Measurements from ENCODE around the gene GRID2. TPM values are rescaled to one million over a fixed set of nuclear protein-coding genes. Genes with fewer than 3 reads are reported as not detected.

The GRID2 gene
- total RNA-seq, 1 experiment from 2014 or later, result not detected

DNA sequence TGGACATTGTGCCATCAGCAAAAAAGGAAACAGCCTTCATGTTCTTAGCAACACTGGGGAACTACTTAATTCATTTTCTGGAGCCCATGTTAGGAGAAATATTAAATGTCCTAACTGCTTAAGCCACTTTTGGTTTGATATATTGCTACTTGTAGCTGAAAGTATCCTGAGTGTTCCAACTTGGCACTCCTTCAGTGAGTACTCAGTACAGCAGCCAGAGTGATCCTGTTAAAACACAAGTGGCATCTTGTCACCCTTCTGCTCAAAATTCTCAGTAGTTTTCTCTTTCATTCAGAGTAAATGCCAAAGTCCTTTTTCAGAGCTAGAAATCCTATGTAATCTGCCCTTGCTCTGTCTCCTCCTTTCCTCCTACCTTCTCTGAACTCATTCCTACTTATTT lies 522.0 kb downstream of the GRID2 start:
- H3K4me1 ChIP-seq, result no peaks in the 10 kb centered on the region
- no TSS peak for BruUV-seq (replicated peaks)
- no peaks in the 10 kb centered on the region for H3K4me1 Mint-ChIP-seq (ENCODE audit: low read depth, unreplicated experiment)
- H3K4me3 Mint-ChIP-seq (ENCODE audit: unreplicated experiment), result no peak overlapping the region
- intact Hi-C loops (cut with micrococcal nuclease; ENCODE audit: unreplicated experiment), result no loop called here
- H3K9me3 Mint-ChIP-seq (ENCODE audit: unreplicated experiment), result no peaks in the 10 kb centered on the region
- no peak overlapping the region for H3K27ac Mint-ChIP-seq (ENCODE audit: unreplicated experiment)
- H3K27me3 ChIP-seq (replicated peaks; ENCODE audit: control insufficient read depth, insufficient read depth, low read length), result no peaks in the 10 kb centered on the region
- ChIA-PET CTCF (no interaction called here), POLR2A (no interaction called here)
- no peaks in the 10 kb centered on the region for H3K36me3 ChIP-seq (ENCODE audit: control insufficient read depth, insufficient read depth, low read length)
- no peaks in the 10 kb centered on the region for H3K36me3 Mint-ChIP-seq (ENCODE audit: insufficient read depth, unreplicated experiment)
- H3K4me3 ChIP-seq (ENCODE audit: low read depth, low read length), result no peak overlapping the region
- peaks cover 2% of the 10 kb centered on the region for H3K27me3 Mint-ChIP-seq (ENCODE audit: insufficient read depth, unreplicated experiment)
- no peaks in the 10 kb centered on the region for H3K9me3 ChIP-seq
- no peak for DNase-seq
- TF ChIP-seq, protein P1, sequence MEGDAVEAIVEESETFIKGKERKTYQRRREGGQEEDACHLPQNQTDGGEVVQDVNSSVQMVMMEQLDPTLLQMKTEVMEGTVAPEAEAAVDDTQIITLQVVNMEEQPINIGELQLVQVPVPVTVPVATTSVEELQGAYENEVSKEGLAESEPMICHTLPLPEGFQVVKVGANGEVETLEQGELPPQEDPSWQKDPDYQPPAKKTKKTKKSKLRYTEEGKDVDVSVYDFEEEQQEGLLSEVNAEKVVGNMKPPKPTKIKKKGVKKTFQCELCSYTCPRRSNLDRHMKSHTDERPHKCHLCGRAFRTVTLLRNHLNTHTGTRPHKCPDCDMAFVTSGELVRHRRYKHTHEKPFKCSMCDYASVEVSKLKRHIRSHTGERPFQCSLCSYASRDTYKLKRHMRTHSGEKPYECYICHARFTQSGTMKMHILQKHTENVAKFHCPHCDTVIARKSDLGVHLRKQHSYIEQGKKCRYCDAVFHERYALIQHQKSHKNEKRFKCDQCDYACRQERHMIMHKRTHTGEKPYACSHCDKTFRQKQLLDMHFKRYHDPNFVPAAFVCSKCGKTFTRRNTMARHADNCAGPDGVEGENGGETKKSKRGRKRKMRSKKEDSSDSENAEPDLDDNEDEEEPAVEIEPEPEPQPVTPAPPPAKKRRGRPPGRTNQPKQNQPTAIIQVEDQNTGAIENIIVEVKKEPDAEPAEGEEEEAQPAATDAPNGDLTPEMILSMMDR (IDR thresholded peaks at IDR 0.05; ENCODE audit: insufficient read depth in 1 of 2, low read depth in 1 of 2, low read length in 1 of 2, severe bottlenecking in 1 of 2, unreplicated experiment in 1 of 2), result no peak

GRCh38 chr4:92830771-92831170 lies 527.0 kb downstream of the GRID2 start:
- Histone ChIP-seq H3K27me3 (replicated peaks; ENCODE audit: control insufficient read depth, insufficient read depth, low read length) (no peaks in the 10 kb centered on the region), H3K36me3 (ENCODE audit: control insufficient read depth, insufficient read depth, low read length) (no peaks in the 10 kb centered on the region), H3K4me1 (no peaks in the 10 kb centered on the region), H3K9me3 (no peaks in the 10 kb centered on the region), H3K4me3 (ENCODE audit: low read depth, low read length) (no peak overlapping the region)
- ChIA-PET CTCF (no interaction called here), POLR2A (no interaction called here)
- TF ChIP-seq, protein P1 (IDR thresholded peaks at IDR 0.05; ENCODE audit: insufficient read depth in 1 of 2, low read depth in 1 of 2, low read length in 1 of 2, severe bottlenecking in 1 of 2, unreplicated experiment in 1 of 2), result no peak
- H3K27me3 Mint-ChIP-seq (ENCODE audit: insufficient read depth, unreplicated experiment), result peaks cover 2% of the 10 kb centered on the region
- no peaks in the 10 kb centered on the region for H3K4me1 Mint-ChIP-seq (ENCODE audit: low read depth, unreplicated experiment)
- DNase-seq, result no peak
- no peak overlapping the region for H3K4me3 Mint-ChIP-seq (ENCODE audit: unreplicated experiment)
- intact Hi-C loops (cut with micrococcal nuclease; ENCODE audit: unreplicated experiment), result no loop called here
- no peak overlapping the region for H3K27ac Mint-ChIP-seq (ENCODE audit: unreplicated experiment)
- no peaks in the 10 kb centered on the region for H3K36me3 Mint-ChIP-seq (ENCODE audit: insufficient read depth, unreplicated experiment)
- BruUV-seq (replicated peaks), result no TSS peak
- no peaks in the 10 kb centered on the region for H3K9me3 Mint-ChIP-seq (ENCODE audit: unreplicated experiment)

- TF ChIP-seq, protein P1 (IDR thresholded peaks at IDR 0.05; ENCODE audit: insufficient read depth in 1 of 2, low read depth in 1 of 2, low read length in 1 of 2, severe bottlenecking in 1 of 2, unreplicated experiment in 1 of 2), result no peak
- no peak overlapping the region for H3K4me3 Mint-ChIP-seq (ENCODE audit: unreplicated experiment)
- no TSS peak for BruUV-seq (replicated peaks)
- ChIA-PET POLR2A (no interaction called here), CTCF (no interaction called here)
- no peaks in the 10 kb centered on the region for H3K36me3 Mint-ChIP-seq (ENCODE audit: insufficient read depth, unreplicated experiment)
- Histone ChIP-seq H3K9me3 (no peaks in the 10 kb centered on the region), H3K4me3 (ENCODE audit: low read depth, low read length) (no peak overlapping the region), H3K27me3 (replicated peaks; ENCODE audit: control insufficient read depth, insufficient read depth, low read length) (no peaks in the 10 kb centered on the region), H3K4me1 (no peaks in the 10 kb centered on the region), H3K36me3 (ENCODE audit: control insufficient read depth, insufficient read depth, low read length) (no peaks in the 10 kb centered on the region)
- H3K4me1 Mint-ChIP-seq (ENCODE audit: low read depth, unreplicated experiment), result no peaks in the 10 kb centered on the region
- peaks cover 4% of the 10 kb centered on the region for H3K27me3 Mint-ChIP-seq (ENCODE audit: insufficient read depth, unreplicated experiment)
- H3K27ac Mint-ChIP-seq (ENCODE audit: unreplicated experiment), result no peak overlapping the region
- H3K9me3 Mint-ChIP-seq (ENCODE audit: unreplicated experiment), result no peaks in the 10 kb centered on the region
- intact Hi-C loops (cut with micrococcal nuclease; ENCODE audit: unreplicated experiment), result no loop called here
- no peak for DNase-seq
Observed at GRCh38 chr4:92840880-92841279, 537.1 kb downstream of the GRID2 start.
